Psoas muscle (tissue), 8 donors: ENCODE measurements around the gene DXO. TPM values are rescaled to one million over a fixed set of nuclear protein-coding genes. Genes with fewer than 3 reads are reported as not detected.

Experiments used
- ATAC-seq, 4 donors: fragments of 200-7000 bp; cut with Tn5 transposase; one replicate each; pipeline ENCODE4 v1.9.1; 2020; ENCODE audit warnings: moderate library complexity in 3 of 4, mild to moderate bottlenecking in 2 of 4
- DNase-seq, 2 donors: peaks; one replicate each; pipeline ENCODE4 v3.0.0-alpha.2; 2020
- H3K27ac ChIP-seq: fragments of 200-600 bp; one replicate; pipeline ENCODE4 v1.8.0; 2022
- H3K27me3 ChIP-seq, 3 donors: fragments of 200-600 bp in 1 of 3; one replicate each; pipeline versions ENCODE4 v1.6.1 to v1.8.0; 2013 to 2022; ENCODE audit warnings: low read length in 2 of 3, mild to moderate bottlenecking in 2 of 3, moderate library complexity in 1 of 3; ENCODE audit not compliant: insufficient read depth in 3 of 3
- H3K36me3 ChIP-seq, 2 donors: fragments of 200-600 bp in 1 of 2; one replicate each; pipeline versions ENCODE4 v1.6.1 to v1.8.0; 2013 to 2022; ENCODE audit warnings: low read depth in 1 of 2, mild to moderate bottlenecking in 1 of 2, moderate library complexity in 1 of 2; ENCODE audit not compliant: insufficient read depth in 1 of 2
- H3K4me1 ChIP-seq: fragments of 200-600 bp; one replicate; pipeline ENCODE4 v1.8.0; 2022
- H3K4me3 ChIP-seq: fragments of 200-600 bp; one replicate; pipeline ENCODE4 v1.8.0; 2022; ENCODE audit warnings: mild to moderate bottlenecking
- H3K9me3 ChIP-seq: fragments of 200-600 bp; one replicate; pipeline ENCODE4 v1.8.0; 2022
- WGBS, 3 donors: extraction: QIAGEN DNeasy Blood & Tissue Kit; methylation state at CpG; one replicate each; pipeline versions ENCODE4 v1.1.6 to v1.1.7; 2013; 5-methylcytosine and 5-hydroxymethylcytosine counted together
- intact Hi-C, 2 donors: fragments of 100-400 bp; cut with DNase I; formaldehyde crosslinking; loops; one replicate each; pipeline versions ENCODE4 v1.11.0 to v1.14.2; 2022
- polyA plus RNA-seq, 3 donors: library from polyadenylated mRNA; stranded (reverse); fragments of 200-250 nt; gene quantifications; one replicate each; pipeline ENCODE4 v1.2.3, GENCODE V29; 2013
- total RNA-seq, 4 donors: library from RNA; stranded (reverse); fragmentation: NEBNext Ultra II Directional in 2 of 4; extraction: Animal tissue kit (Norgen Biotek cat#: 25700) in 2 of 4; gene quantifications; one replicate each; pipeline versions ENCODE4 v1.2.1 to v1.2.4, GENCODE V29; 2021 to 2023
- TF ChIP-seq, protein P1 (sequence below): fragments of 200-600 bp; IDR thresholded peaks from one replicate; pipeline ENCODE4 v1.8.0; 2022; ENCODE audit warnings: antibody characterized with exemption
- donor health status: healthy with polysubstance abuse.
- donor health status: DM: no; HTN: no; CAD: no; lungs with moderate emphysema.
- donor health status: Bipolar disorder and iron deficiency.
- donor health status: healthy.
- donor health status: DM: yes; HTN: yes; CAD: no.
- donor health status: DM: no; HTN: no; CAD: no.
- donor health status: DM: no; HTN: no; CAD: no.
- donor health status: DM: yes; HTN: yes; CAD: no.

DXO gene
- total and polyA plus RNA-seq, 7 donors, result 7.4 to 20.6 (median 9.5) TPM

DNA sequence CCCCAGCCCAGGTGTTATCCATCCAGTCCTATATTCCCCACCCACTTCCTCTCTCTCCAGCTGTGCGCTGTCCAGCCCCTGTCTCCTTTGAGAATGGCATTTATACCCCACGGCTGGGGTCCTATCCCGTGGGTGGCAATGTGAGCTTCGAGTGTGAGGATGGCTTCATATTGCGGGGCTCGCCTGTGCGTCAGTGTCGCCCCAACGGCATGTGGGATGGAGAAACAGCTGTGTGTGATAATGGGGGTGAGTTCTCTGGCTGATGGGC is 43.3 kb downstream of the DXO start:
- 37 to 51% (median 48%) methylated on average over 9 of the region's 9 CpGs for WGBS, 3 donors

DNA sequence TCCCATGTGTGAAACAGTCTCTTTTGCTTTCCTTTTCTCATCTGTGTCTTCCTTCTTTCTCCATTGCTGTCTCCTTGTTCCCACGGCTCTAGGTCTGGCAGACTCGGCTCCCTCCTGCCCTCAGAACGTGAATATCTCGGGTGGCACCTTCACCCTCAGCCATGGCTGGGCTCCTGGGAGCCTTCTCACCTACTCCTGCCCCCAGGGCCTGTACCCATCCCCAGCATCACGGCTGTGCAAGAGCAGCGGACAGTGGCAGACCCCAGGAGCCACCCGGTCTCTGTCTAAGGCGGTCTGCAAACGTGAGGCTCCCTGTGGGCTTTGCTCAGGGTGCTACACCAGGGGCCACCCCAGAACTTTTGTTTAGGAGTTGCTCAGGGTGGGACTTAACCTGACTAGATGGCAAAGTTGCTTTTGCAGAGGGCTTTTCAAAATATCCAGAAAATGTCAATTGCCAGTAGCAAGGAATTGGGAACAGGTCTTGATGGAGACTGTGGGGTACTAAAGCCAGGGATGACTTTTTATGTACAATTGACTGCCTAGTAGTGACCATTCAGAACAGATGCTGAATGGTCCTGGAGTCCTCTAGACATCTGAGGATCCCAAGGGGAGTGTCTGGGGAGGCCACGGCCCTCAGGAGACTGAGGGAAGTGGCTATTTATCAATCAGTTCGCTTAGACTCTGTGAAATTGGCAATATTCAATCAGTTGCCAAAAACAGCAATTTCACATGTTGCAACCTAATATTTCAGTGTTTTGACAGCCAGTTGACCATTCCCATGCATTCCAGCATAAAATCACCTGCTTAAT is 43.9 kb downstream of the DXO start:
- 65 to 77% (median 66%) methylated on average over 11 of the region's 11 CpGs for WGBS, 3 donors
- Histone ChIP-seq H3K9me3 (no peaks in the 10 kb centered on the region), H3K27me3 (peaks cover 0 to 2% (median 0%) of the 10 kb centered on the region in 3 donors), H3K27ac (no peak overlapping the region), H3K4me1 (no peaks in the 10 kb centered on the region), H3K4me3 (peak overlapping the region; percentile 28), H3K36me3 (no peaks in the 10 kb centered on the region)
- no peak for ATAC-seq
- intact Hi-C loops, result no loop called here
- TF ChIP-seq, protein P1, sequence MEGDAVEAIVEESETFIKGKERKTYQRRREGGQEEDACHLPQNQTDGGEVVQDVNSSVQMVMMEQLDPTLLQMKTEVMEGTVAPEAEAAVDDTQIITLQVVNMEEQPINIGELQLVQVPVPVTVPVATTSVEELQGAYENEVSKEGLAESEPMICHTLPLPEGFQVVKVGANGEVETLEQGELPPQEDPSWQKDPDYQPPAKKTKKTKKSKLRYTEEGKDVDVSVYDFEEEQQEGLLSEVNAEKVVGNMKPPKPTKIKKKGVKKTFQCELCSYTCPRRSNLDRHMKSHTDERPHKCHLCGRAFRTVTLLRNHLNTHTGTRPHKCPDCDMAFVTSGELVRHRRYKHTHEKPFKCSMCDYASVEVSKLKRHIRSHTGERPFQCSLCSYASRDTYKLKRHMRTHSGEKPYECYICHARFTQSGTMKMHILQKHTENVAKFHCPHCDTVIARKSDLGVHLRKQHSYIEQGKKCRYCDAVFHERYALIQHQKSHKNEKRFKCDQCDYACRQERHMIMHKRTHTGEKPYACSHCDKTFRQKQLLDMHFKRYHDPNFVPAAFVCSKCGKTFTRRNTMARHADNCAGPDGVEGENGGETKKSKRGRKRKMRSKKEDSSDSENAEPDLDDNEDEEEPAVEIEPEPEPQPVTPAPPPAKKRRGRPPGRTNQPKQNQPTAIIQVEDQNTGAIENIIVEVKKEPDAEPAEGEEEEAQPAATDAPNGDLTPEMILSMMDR, result no peak
- no peak for DNase-seq

More for the DNA sequence above, 43.3 kb downstream of the DXO start:
- H3K4me1 ChIP-seq, result no peaks in the 10 kb centered on the region
- intact Hi-C loops, result no loop called here
- H3K36me3 ChIP-seq, result no peaks in the 10 kb centered on the region
- ATAC-seq (no peak), DNase-seq (no peak)
- TF ChIP-seq, protein P1, result no peak
- H3K27me3 ChIP-seq, result peaks cover 0 to 2% (median 0%) of the 10 kb centered on the region in 3 donors
- no peaks in the 10 kb centered on the region for H3K9me3 ChIP-seq
- H3K27ac ChIP-seq, result no peak overlapping the region
- H3K4me3 ChIP-seq, result no peak overlapping the region

DNA sequence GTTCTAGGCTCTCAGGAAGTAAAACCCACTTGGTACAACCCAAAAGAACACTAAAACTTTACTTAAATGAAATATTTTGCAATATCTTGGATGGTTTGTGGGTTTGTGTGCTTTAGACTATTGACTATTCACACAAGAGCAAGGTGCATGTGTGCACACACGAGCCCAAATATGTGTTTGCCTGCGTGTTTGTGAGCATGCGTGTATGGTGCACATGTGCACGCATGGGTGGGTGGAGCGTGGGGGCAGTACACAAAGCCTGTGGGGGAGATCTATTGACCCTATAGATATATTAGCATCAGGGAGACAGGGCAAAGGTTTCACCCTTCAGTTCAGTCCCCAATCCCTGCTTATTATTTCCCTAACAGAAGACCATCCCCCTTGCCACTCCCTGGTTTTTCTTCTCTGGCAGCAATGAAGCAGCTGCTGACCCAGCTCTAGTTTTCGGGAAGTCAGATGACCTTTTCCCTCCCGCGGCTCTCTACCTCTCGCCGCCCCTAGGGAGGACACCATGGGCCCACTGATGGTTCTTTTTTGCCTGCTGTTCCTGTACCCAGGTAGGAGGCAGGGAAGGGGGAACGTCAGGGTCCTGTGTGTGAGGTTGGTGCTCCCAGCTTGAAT is 44.6 kb downstream of the DXO start, which contains the start of gene C2:
TSS of gene C2 (plus strand) at position 476 of the 621 bp plus-strand sequence. CDS start at position 512, 36 bp downstream.
- WGBS, 3 donors, result 51 to 56% (median 53%) methylated on average over 11 of the region's 11 CpGs
- no peaks in the 10 kb centered on the region for H3K36me3 ChIP-seq
- TF ChIP-seq, protein P1, result no peak
- peaks cover 0 to 2% (median 0%) of the 10 kb centered on the region in 3 donors for H3K27me3 ChIP-seq
- intact Hi-C loops, result no loop called here
- H3K4me1 ChIP-seq, result no peaks in the 10 kb centered on the region
- H3K4me3 ChIP-seq, result peak within 1 kb of the TSS; percentile 28
- no peaks in the 10 kb centered on the region for H3K9me3 ChIP-seq
- DNase-seq (no peak), ATAC-seq (no peak)
- H3K27ac ChIP-seq, result no peak within 1 kb of the TSS

DNA sequence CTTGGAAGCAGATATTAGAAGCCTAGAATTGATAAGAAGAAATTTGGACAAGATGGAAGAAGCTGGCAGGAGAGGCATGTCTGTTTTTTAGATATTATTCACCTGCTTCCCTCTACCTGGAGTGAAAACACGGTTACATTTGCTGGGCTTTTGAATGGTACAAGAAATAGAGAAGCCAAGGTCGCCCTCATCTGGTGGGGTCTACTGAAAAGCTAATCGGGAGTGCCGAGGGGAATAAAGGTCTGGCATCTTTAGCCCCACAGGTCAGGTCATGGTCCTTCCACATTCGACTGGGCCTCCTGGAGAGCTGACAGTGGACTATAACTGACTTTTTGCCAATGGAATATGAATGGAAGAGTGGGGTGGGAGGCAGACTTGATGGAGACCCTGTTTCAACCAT is 49.0 kb downstream of the DXO start:
- DNase-seq, result no peak
- Histone ChIP-seq H3K4me3 (no peak overlapping the region), H3K36me3 (no peaks in the 10 kb centered on the region), H3K4me1 (no peaks in the 10 kb centered on the region), H3K27me3 (no peaks in the 10 kb centered on the region), H3K9me3 (no peaks in the 10 kb centered on the region), H3K27ac (no peak overlapping the region)
- 9 to 13% (median 12%) methylated on average over 5 of the region's 5 CpGs for WGBS, 3 donors
- intact Hi-C loops, result no loop called here
- ATAC-seq, result no peak
- TF ChIP-seq, protein P1, result no peak
